ENCODE measurements around the gene CCL3.
"Not testable (repeated sequence)": the region's sequence is repeated elsewhere in the genome, so short reads cannot be mapped to it uniquely, and the experiment has no call there.

CCL3 gene

GRCh38 chr17:36114971-36115648 lies 25.2 kb upstream of the CCL3 start:
- DNase-seq, result not testable (repeated sequence)

GRCh38 chr17:36113131-36113530 lies 23.2 kb upstream of the CCL3 start:
- DNase-seq, result not testable (repeated sequence)

DNA sequence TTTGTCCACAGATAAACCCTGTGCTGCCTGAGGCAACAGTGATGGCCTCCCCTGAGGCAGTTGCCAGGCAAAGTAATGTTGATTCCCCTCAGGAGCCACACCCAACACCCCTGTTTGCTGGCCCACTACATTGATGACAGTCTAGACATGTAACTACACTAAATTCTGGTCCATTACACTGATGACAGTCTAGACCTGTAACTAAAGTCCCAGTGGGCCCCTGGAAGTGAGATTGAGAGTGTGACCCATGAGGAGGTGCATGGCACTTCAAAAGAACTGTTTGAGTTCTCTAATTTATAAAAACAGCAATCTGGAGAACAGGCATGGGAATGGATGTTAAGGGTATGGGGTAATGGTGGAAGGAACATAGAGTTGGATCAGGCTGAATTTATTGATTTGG lies 22.6 kb upstream of the CCL3 start:
- DNase-seq, result no peak

DNA sequence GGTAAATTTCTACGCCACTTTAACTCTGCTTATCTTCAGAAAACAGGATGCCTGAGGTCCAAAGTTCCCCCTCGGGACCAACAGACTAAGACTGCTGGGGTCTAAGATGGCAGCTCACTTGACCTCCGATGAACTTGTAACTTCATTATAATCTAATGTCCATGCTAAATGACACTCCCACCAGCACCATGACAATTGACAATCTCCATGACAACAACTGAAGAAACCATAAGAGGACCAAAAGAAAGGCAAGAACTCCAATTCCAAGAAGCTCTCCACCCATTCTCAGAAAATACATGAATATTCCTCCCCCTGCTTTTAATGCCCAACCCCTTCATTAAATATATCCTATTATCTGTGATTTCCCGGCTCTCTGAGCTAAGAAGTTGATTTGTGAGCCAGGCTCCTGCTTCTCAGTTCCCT lies 21.1 kb upstream of the CCL3 start:
- no peak for DNase-seq

- not testable (repeated sequence) for DNase-seq
Measured at GRCh38 chr17:36108265-36108664, 18.3 kb upstream of the CCL3 start.

DNA sequence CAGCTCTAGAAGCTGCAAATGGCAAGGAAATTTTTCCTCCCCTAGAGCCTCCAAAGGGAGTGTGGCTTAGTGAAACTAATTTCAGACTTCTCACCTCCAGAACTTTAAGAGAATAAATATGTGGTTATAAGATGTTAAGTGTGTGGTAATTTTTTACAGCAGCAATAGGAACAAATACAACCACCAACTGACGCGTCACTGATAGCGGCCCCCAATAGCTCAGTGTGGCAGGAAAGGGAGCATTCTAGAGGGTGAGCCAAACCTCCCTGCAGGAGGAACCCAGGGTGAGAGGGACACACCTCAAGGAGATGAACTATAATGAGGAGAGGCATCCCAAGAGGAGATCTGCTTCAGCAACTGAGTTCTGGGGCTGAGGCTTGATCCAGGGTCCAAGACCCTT lies 17.7 kb upstream of the CCL3 start:
- no peak for DNase-seq

DNA sequence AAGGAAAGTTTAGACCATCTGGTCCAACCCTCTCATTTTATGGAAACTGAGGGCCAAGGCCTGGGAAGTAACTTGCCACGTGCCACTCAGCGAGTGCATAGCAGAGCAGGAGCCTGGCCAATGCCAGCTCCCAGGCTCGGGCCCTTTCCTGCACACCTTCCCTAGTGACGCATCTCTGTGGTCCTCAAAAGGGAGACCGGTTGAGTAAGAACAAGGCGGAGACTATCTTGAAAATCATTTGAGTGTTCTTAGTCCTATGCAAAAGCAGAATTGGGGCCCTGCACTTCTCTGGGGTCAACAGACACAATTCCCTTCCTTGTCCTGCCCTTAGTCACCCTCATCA lies 16.5 kb upstream of the CCL3 start:
- no peak for DNase-seq

GRCh38 chr17:36105781-36106492 lies 16.0 kb upstream of the CCL3 start:
- DNase-seq, result no peak

DNA sequence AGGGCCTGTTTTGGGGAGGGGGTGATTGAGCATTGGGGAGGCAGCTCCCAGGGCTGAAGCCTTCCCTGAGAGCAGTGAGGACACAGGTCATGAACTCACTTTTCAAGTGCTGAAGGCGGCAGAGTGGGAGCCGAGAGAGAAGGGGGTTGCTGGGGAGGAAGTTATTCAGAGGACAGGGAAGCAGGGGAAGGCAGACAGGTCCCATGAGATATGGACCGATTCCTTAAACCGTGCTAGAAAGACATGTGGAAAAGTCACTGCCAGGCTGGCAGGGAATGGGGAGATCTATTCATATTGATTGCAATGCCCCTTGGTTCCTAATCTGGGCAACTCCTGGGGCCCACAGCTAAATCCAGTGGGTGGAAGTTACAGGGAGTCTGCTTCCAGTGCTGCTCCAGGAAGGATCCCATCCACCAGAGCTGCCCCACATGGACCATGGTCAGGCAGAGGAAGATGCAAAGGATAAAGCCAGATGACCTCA lies 14.8 kb upstream of the CCL3 start:
- DNase-seq, result no peak

DNA sequence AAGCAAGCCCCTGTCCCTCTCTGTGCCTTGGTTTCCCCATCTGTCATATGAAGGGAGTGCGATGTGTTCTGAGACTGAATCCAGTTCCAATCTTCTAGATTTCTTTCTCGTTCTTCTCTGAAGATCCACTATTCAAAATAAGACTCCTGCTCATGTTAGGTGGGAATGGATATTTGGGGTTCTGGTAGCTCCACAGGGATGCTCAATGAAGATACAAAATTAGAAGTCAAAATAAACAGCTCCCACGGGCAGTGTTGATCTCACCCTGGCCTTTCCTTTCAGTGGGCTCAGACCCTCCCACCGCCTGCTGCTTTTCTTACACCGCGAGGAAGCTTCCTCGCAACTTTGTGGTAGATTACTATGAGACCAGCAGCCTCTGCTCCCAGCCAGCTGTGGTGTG lies 14.3 kb upstream of the CCL3 start:
- not testable (repeated sequence) for DNase-seq

GRCh38 chr17:36103401-36103975 lies 13.5 kb upstream of the CCL3 start, which contains the start of gene CCL4:
Gene CCL4 (plus strand): TSS chr17:36103827. CDS start chr17:36103906, 79 bp downstream.
- not testable (repeated sequence) for DNase-seq

DNA sequence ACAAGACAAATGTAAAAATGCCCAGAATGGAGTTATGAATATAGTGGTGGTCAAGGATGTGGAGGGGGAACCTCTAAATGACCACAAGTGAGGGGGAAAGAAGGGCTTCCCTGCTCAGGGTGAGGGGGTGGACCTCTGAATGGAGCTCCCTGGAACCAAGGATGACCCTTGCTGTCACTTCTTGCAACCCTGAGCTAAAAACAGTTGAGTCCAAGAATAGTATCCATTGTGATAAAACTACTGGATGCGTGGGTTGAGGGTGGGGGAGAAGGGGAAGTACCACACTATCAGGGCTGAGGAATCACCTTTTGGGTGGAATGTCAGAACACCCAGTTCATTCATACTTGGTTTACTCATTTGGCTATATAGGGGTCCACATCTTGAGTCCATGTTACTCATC lies 9.1 kb upstream of the CCL3 start:
- not testable (repeated sequence) for DNase-seq

DNA sequence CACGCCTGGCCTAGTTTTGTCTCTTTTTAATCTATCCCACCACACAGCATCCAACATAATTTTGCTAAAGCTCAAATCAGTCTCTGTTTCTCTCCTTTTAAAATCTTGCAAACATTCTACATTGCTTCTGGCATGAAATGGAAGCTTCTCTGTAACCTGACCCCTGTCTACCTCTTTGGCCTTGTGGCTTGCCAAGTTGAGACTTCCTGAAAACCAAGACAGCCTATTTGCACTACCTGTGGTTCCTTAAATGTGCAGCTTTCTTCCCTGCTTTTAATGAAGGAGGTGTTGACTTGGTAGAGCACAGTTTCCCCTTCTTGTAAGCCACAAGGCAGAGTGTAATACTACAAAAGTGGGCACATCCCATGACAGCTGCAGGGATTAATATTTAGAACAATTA lies 6.0 kb upstream of the CCL3 start:
- no peak for DNase-seq

GRCh38 chr17:36094746-36095145 lies 4.8 kb upstream of the CCL3 start:
- no peak for DNase-seq

GRCh38 chr17:36094232-36094631 lies 4.3 kb upstream of the CCL3 start:
- no peak for DNase-seq

DNA sequence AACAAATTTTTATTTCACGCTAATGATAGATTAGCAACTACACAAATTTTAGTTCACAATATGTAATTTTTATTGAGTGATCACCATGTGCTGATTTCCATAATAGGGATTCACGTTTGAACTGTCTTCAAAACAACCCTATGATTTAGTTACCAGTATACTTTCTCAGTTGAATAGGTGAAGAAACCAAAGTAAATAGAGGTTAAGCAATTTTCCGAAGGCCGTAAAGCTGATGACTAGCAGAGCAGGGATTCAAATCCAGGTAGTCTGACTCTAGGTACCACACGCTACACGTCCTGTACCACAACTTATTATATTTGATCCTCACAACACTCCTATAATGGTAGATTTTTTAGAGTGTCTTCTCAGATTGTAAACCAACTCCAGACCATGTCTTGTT lies 2.8 kb upstream of the CCL3 start:
- not testable (repeated sequence) for DNase-seq

DNA sequence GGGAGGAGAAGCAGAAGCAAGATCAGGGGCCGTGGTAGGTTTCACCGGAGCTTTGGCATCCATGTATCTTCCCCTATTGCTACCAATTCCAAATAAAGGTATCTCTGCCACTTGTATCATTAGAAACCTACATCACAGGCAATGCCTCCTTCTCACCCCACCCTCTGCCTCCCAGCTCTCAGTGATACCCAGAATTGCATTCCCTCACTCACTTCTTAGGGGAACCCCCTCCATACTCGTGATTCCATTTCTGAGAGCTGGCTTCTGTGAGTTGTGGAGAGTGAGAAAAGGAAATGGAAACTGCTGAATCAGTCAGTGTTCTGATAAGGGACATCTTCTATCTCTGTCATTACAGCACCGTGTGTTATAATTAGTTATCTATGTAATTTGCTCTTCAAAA lies 2.3 kb upstream of the CCL3 start:
- DNase-seq, result no peak

GRCh38 chr17:36089339-36089865 lies 541 bp downstream of the CCL3 start:
- DNase-seq, result no peak

DNA sequence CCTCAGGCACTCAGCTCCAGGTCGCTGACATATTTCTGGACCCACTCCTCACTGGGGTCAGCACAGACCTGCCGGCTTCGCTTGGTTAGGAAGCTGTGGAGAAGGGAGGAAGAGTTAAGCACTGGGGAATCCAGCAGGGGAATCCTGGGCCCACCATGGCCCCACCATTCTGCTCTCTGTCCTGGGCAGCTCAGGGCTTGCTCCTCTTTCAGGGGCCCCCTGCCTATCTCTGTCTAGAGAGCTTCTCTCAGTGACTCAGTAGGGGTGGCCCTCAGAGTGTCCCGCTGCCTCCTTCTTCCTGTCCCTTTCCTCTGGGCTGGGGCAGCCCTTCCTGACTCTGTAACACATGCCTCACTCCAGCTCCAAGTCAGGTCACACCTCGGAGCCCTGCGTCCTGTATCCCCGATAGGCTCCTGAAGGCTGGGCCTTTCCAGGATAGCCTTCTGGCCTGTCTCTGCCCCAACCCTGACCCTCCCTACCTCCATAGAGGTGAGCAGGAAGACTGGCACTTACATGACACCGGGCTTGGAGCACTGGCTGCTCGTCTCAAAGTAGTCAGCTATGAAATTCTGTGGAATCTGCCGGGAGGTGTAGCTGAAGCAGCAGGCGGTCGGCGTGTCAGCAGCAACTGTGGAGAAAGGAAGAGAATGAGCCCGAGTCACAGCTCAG lies 1.1 kb downstream of the CCL3 start:
- no peak for DNase-seq

DNA sequence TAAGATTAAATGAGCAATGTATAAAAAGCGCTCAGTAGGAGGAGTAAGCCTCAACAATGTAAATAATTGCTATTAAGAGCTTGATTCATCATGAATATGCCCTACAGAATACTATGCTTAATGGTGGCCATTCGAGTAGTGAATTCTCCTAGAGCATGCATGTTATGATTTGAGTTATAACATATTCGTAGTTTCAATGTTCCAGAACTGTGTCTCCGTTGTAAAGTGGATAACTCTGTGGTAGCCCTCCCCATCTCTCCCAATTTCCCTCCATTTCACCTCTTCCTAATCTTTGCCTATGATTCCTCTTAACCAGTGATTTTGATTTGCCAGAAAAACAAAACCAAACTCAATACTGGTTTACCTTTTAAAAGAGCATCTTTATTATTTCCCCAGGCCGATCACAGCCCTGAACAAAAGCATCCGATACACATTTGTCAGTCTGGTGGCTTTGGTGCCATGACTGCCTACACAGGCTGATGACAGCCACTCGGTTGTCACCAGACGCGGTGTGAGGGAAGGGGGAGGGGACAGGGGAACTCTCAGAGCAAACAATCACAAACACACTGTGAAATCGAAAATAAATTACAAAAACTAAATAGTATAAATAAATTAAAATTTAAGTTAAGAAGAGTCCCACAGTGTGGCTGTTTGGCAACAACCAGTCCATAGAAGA lies 1.9 kb downstream of the CCL3 start:
- not testable (repeated sequence) for DNase-seq

DNA sequence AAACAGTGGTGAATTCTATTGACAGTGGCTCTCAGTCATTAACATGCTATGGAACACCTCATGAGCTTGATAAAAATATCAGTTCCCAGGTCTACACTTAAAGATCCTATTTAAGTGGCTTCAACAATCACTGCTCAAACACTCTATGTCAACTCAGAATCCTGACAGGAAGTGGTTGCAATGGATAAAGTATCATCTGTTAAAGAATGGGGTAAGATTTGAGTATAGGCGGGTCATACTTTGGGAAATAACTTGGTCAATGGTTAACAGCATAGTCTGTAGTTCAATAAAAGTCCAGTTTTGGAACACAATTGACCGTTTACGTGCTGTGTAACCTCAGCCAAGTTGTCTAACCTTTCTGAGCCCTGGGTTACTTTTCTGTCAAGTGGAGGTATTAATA lies 2.5 kb downstream of the CCL3 start:
- not testable (repeated sequence) for DNase-seq

DNA sequence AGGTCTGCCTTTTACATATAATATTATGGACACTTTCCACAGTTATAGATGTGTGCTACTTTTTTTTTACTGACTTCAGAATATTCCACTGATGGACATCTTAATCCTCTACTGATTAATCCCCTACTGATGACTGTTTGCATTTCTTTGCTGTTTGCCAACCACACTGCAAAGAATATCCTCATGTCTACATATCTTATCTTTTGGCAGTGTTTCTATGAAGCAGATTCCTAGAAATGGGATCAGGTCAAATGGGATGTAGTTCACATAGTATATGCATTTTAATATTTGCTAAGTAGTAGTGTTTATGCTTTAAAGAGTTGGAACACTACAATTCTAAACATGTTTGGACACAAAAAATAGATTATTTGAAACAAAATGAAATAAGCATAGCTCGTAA lies 3.2 kb downstream of the CCL3 start:
- no peak for DNase-seq

DNA sequence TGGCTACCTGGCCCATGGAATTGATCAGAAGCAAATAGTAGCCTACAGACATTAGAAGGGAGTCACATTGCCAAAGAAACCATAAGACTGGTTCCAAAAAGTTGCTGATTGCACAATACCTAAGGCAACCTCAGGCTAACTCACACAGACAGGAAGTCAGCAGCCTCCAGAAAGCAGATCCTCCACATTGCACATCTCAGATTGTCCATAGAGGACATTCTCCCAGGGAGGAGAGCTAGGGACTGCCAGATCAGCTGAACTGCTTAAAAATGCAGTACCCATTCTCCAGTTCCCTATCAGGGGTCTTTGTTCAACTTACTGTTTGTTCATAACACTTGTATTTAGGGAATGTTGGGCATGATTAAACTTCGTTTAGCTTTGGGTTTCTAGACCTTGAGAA lies 4.2 kb downstream of the CCL3 start:
- no peak for DNase-seq
